NCI-H2196 (cell line): Measurements from ENCODE around the gene MGMT.

Experiments
- DNase-seq: peaks from one replicate; lab custom pipeline; 2025; ENCODE audit not compliant: unreplicated experiment; lab: John Stamatoyannopoulos, UW

MGMT gene

DNA sequence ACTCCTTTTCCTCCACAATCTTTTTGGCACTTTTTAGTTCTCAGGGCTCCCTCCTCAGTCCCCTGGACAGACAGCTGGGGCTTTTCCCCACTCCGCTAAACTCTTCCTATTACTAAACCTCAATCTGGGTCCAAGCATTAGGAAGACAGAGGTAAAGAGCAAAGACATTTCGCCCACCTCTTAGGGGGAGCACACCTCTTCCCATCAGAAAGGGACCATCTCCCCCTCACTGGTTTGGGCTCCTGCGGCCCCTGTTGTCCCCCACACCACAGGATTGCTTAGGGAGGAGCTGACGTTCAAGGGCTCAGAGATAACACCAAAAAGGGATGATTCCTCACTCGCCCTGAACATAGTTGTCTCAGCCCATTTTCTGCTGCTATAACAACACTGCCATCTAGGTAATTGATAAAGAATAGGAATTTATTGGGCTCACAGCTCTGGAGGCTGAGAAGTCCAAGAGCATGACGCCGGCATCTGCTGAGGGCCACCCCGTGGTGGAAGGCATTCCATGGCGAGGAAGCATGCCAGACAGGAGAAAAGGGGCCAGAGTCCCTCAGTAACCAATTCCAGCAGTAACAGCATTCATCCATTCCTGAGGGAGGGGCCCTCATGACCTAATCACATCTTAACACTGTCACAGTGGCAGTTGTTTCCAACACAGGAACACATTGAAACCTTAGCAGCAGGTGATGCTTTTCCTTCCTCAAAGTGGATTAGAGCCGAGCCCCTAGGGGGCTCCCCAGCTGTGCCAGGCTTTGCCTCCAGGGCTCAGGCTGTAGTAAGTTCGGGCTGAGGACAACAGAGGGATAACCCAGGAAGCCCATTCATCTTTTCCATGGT, 287.4 kb downstream of the MGMT start:
- no peak for DNase-seq

GRCh38 chr10:129755158-129755591, 288.1 kb downstream of the MGMT start:
- no peak for DNase-seq

GRCh38 chr10:129755621-129756020, 288.6 kb downstream of the MGMT start:
- no peak for DNase-seq

GRCh38 chr10:129756912-129757901, 290.2 kb downstream of the MGMT start:
- DNase-seq: no peak

- DNase-seq: no peak
Observed at GRCh38 chr10:129758207-129759021, 291.4 kb downstream of the MGMT start.

DNA sequence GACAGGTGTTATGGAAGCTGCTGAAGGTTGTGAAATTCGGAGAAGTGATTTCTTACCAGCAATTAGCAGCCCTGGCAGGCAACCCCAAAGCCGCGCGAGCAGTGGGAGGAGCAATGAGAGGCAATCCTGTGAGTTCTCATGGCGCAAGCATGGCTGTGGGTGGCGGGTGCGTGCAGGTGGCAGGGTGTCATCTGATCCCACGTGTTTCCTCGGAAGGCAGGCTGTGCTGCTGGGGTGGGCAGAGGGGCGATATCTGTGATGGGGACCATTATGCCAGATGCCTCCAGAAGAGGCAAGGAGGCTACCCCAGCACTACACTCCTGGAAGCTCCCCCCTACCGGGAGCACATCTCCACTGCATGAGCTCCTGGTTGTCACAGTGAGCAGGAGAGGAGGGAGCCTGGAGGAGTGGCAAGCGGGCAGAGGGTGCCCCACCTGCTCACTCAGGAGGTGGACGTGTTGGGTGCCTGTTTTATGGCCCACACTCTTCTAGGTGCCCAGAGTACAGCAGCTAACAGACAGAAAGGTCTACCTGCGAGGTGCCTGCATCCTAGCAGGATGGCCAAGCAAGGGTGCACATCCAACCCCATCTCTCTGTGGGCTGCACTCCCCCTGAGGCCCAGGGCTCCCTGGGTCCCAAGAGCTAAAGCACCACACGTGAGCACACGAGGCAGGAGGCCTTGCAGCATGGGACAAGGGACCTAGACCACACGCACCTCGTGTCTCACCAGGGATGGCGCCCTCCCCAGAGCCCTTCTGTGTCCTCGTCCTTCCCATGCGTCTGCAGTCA, 292.4 kb downstream of the MGMT start:
- DNase-seq: no peak

DNA sequence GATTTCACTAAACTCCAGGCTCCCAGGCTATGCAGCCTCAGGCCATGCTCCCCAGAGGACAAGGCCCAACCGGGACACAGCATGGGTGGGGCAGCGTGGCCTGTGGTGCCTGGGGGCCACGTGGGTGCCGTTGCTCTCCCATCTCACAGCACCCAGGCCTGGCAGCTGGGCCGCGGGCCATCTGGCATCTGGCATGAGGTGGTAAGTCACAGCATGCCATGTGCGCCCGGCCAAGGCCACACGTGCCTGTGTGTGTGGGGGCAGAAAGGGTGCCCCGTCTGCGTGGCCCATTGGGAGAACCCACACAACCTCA, 292.9 kb downstream of the MGMT start:
- DNase-seq: no peak

- no peak for DNase-seq
Observed at GRCh38 chr10:129760416-129760815, 293.4 kb downstream of the MGMT start.

DNA sequence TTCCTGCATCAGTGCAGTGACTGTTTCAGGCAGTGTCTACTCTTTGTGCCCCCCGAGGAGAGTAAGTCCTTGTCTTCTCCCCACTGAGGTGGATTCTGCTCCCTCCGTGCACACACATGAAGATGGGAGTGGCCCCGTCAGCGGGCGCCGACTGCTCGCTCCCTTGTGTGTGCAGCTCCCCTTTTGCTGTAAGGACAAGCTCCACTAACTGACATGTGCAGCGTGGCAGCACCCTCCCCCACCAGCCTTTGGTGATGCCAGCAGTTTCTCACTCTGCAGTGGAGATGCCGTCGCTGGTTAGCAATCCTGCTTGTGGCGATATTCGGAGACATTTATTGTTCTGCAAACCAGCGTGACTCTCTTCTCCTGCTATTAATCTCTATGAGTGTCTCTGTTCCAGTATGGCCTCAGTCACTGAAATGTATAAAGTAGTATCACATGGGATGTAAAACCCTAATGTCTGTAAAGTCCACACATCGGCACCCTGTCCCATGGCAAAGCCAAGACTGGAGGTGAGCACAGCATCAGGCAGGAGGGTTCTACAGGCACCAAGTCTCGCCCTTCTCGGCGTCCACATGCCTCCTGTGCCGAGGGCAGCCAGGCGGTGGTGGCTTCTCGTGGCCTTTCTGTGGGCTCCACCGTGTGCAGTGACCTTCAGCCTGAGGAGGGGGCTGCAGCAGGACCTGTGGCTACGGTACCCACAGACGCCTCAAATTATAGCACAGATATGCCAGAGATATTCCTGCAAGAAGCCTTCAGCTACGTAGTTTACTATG, 294.3 kb downstream of the MGMT start:
- no peak for DNase-seq

DNA sequence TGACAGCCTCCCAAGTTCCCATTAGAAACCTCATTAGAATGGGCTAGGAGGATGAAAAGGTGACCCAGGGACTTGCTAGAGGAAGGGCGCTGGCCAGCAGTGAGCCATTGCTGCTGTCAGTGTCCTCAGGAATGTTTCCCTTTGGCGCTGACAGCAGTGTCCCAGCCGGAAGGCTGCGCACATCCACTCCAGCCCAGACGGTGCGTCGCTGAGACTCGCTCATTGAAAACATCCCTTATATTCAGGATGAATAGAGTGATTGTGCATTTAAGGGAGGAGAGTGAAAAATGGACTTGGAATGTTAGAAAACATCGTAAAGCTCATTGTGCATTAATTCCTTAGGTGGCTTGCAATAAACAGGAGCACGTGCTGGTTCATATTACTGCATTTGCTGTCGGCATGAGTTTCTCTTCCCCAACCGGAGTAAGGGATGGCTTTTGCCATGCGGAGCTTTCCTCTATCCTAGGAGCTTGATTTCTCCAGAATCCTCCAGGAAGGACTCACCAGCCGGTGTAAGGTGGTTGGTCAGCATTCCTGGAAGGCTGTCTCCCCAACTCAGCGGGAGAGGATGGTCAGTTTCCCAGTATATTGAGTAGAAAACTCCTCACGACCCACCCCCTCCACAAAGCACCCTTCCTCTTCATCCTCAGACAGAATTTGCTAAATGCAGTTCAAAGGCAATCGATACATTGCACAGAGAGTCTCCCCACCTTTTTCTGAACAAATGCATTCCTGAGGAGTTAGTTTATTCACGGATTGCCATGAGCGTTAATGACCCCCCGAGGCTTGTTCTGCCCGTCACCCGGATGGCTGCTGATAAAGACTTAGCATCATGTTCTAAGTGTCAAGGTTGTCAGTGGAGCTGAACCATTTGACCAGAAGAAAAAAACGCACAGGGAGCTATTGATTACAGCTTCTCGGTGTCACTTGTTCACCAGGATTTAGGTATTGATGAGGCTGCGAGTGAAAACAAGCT, 295.2 kb downstream of the MGMT start:
- DNase-seq: no peak

- DNase-seq: no peak
Observed at GRCh38 chr10:129764011-129764900, 297.2 kb downstream of the MGMT start.

GRCh38 chr10:129764901-129765663, 298.0 kb downstream of the MGMT start:
- no peak for DNase-seq

GRCh38 chr10:129765664-129766550, 298.9 kb downstream of the MGMT start:
- DNase-seq: no peak

GRCh38 chr10:129766611-129767550, 299.8 kb downstream of the MGMT start:
- no peak for DNase-seq

DNA sequence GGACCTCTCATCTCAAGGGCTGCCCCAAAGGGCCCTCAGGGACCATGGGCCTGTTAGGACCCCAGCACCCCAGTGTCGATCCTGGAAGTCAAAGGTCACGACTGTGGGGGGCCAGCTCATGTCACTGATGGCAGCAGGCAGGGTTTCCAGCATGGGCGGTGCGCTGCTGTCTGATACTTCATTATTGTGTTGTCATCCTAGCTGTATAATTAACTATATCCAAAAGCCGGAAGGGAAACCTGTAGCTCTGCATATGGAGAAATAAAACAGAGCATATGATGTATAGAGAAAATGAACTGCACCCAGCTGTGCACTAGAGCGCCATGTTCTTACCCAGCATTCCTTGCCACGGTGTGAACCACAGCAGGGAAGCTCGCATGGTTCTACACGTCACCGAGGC, 300.7 kb downstream of the MGMT start:
- no peak for DNase-seq
